GM21390 (cell line): ENCODE results near the gene WNT6.

Source experiments
- ATAC-seq: cut with Tn5 transposase; IDR thresholded peaks from one replicate; pipeline ENCODE4 v1.9.1; 2021; ENCODE audit not compliant: unreplicated experiment

Gene WNT6

DNA sequence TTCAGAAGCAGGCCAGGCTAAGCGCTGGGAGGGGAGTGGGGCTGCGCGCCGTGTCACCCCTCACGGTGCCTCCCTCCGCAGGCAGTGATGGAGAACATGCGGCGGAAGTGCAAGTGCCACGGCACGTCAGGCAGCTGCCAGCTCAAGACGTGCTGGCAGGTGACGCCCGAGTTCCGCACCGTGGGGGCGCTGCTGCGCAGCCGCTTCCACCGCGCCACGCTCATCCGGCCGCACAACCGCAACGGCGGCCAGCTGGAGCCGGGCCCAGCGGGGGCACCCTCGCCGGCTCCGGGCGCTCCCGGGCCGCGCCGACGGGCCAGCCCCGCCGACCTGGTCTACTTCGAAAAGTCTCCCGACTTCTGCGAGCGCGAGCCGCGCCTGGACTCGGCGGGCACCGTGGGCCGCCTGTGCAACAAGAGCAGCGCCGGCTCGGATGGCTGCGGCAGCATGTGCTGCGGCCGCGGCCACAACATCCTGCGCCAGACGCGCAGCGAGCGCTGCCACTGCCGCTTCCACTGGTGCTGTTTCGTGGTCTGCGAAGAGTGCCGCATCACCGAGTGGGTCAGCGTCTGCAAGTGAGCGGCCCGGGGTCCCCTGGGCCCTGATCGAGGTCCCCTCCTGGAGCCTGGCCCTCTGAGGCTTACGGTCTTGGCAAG lies 33.2 kb downstream of the WNT6 start:
- peak; percentile 50 for ATAC-seq

DNA sequence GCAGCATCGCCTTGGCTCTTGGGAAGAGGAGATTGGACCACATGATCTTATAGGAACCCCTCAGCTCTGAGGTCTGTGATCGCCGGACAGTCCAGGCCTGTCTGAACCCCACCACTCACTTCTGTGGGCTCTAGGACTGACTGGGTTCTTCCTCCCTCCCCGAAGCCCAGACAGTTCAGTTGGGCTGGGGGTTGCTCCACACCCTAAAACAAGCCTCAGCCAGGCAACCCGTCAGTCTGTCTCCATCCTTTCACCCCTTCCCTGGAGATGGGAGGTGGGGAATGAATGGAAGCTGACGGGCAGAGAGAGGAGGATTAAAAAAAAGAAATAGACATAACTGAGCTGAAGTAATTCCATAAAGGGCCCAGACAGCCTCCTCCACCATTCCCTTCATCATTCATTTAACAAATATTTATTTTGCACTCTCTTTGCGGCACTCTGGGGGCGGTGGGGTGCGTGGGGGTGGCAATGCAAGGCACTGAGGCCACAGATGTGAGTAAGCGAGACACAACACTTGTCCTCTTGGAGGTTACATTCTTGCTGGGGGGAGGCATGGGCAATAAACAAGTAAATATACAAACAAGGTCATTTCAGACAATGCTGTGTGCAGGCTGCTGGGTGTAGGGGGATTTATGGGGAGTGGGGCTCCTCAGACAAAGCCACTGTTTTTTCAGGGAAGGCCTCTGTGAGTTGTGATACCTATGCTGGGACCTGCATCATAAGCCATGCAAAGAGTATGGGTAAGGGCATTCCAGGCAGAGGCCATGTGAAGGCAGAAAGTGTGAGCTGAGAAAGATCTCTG lies 33.9 kb downstream of the WNT6 start:
- no peak for ATAC-seq

DNA sequence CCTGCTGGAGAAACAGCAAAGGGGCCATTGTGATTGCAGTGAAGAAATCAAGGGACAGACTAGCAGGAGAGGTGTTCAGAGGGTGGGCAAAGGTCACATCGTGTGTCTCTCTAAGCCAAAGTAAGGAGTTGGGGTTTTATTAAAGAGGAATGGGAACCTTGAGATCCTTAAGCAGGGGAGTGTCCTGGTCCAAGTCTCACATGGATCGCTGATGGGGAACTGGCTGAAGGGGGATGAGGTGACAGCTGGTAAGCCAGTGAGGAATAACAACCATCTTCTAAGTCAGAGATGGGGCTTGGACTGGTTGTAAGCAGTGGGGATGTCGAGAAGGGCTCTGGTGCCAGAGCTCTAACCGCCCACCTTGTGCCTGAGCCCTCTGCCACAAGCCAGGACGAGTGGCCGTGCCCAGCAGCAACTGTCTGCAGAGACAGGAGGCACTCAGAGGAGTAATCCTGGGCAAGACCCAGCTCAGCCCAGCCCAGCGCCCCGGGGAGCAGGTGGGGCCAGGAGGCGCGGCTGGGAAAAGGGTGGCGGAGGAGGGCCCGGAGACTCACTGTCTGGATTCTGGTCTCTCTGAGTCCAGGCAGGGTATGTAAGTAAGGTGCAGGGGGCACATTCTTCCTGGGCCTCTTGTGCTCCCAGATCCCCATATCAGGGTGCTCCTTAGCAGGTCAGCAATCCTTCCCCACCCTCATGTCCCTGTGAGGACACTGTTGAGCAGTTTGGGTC lies 34.7 kb downstream of the WNT6 start:
- no peak for ATAC-seq

DNA sequence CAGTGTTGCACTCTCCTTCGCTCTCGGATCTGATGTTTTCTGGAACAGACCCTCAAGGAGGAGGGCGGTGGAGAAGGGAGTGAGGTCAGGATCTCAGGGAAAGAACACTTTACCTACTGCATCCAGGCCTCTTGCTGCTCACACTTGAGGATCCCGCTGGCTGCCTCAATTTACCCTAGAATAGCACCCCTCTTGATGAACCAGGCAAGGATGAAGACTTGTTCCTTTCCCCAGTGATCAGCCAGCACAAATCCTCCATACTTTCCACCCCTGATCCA lies 35.2 kb downstream of the WNT6 start:
- no peak for ATAC-seq

DNA sequence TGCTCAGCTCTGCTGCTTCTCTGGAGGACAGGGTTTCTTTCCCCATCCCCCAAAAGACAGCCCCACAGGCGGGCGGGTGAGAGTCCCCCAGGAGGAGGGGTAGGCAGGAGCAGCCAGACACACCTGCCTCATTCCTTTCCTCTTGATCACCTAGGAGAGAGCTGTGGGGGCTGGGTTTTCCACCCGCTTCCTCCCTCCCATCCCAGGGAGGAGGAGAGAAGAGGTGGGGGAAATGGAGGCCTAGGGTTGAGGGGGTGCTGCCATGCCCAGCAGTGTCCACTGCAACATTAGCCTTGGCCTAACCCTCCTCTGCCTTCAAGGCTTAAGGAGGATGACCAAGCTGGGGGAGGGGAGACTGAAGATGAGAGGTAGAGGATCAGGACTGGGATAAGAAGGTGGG lies 35.7 kb downstream of the WNT6 start:
- no peak for ATAC-seq

DNA sequence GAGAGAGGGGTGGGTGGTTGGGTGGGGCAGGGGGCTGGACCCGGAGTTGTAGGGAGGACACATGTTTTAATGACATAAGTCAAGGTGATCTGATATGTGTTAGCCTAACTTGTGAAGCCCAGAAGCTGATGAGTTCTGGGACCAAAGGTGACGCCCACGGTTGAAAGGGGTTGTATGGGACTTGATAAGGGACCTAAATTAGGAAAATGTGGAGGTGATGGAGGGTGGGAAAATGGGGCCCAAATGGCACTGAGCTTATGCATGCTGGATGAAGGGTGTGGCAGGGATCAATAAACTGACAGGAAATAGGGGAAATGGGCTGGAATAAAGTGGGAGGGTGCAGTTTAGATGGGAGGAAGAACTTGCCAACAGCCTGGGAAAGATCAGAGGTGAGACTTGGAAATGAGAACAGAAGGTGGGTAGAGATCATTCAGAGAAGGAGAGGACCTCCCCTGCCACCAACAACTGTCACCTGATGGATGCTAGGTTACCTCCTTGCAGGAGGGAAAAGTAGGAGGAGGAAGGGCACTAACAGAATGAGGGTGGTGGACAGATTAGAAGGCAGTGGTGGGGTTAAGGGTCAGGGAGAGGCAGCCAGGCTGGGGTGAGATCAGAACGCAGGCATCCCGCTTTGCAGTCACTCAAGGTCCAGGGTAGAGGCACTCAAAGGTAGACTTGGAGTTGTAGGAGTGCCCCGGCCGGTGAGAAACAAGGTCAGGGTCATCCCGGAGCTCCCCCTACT lies 36.3 kb downstream of the WNT6 start:
- ATAC-seq, result peak; percentile 5

DNA sequence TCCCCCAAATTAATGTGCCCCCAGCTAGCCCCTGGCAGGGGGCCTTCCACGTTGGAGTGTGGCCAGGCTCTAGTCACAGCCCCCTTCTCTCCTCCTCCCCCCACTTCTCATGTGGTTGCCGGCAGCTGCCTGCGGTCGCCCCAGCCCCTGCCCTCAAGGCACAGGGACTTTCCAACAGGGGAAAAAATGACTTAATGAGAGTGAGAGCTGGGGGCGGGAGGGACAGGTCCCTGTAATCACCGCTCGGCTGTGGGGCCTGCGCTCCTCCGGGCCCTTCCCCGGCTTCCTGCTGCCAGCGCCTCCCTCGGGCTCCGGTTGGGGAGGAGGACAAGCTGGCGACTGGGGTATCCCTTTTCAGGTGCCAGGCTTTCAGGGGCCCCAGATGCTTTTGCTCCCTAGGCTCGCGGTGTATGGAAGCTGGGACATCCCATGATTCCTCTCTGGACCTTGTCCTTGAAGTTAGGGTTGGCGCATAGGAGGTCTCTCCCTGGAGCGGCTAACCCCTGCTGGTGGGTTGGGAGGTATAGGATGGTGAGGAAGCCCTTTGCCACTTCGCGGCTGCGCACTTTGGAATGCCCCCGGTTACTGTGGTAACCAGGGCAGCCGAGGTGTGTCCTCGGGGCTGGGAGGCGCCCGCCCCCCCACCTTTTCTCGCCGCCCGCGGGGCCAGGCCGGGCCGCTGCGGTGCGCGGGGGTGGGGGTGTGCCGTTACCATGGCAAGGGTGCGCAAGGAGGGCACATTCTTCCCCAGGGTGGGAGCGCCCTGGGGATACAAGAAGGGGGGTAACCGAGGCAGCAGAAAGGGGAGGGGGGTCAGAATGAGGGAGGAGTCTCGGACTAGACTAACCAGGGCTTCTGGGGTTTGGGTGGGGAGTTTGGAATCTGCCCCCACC lies 37.1 kb downstream of the WNT6 start:
- ATAC-seq, result peak; percentile 57

DNA sequence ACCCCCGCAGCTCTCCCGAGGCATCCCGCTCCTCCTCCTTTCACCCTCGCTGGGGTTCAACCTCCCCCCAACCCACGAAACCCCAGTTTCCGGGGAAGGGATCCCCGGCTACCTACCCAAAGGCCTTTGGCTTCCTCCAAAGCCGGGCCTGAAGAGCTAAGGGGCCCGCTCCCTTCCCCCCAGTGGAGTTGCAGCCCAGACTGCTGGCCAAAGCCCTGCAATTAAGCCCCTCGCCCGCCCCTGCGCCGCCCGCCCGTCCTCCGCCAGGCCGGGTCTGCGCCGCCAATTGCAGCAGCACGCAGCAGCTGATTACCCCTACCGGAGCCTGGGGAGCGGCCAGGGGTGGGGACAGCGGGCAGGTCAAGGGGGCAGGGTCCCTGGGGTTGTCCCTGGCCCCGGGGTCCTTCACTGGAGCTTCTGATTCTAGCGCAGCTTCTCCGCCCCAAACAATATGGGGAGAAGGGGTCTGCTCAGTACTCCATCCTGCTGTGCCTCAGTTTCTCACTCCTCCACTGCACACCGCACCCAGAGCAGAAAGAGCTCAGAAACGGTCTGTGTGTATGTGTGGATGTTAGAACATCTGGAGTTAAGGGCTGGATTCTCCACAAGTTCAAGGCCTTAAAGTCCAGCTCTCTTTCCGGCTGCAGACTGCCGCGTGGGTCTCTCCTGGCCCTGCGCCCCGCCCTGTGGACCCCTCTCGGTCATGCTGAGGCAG lies 37.9 kb downstream of the WNT6 start:
- ATAC-seq, result no peak

DNA sequence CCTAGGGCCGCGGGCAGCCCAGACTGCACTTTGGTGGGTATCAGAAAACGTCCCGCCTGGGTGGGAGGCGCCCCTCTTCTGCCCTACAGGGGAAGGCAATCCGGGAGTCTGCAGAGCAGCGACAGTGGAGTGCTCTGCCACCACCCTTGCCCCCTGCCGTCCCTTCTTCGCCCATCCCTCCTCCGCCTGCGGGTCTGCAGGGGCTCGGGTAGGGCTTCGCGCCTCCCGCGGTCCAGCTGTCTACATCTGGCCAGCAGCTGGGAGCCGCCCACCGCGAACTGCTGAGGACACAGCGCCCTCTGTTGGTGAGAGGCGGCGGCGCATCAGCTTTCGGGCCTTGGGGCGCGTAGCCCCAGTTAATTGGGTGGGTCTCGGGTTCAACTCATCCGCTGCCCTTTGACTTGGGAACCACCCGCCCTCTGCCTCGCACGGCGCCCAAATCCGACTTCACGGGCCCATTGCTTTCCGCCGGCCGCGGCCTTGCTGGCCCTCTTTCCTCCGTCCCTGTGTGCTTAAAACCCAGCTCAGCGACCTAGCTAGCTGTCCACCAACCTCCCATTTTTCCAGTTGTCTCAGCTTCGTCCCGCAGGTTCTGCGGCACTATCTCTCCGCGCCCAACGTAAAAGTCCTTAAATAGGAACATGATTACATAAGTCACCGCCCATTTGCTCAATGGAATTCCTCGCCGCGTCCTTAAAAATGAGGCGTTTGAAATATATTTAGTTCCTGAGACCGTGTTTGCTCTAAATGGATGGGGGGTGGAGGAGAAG lies 38.7 kb downstream of the WNT6 start:
- ATAC-seq, result peak; percentile 45

DNA sequence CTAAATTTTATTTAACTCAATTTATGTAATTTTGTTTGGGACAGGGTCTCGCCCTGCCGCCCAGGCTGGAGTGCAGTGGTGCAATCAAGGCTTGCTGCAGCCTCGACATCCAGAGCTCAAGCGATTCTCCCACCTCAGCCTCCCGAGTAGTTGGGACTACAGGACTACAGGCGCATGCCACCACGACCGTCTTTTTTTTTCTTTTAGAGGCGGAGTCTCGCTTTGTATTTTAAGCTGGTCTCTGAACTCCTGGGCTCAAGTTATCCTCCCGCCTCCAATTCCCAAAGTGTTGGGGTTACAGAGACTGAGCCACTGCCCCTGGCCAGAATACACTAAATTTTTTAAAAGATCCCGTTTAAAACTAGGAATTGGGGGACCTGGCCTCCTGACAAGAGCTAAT lies 39.5 kb downstream of the WNT6 start:
- ATAC-seq, result no peak

DNA sequence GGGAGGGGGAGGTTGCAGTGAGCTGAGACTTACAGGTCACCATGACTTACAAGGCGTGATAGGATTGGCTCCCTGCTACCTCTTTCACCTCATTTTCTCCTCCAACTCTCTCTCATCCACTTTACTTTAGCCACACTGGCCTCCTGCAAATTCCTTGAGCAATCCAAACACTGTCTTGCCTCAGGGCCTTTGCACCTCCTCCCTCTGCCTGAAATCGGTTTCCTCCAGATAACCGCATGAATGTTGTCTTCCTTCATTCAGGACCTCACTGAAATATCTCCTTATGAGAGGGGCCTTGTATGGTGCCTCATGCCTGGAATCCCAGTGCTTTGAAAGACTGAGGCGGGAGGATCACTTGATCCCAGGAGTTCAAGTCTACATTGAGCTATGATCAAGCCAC lies 42.8 kb downstream of the WNT6 start:
- ATAC-seq, result no peak

DNA sequence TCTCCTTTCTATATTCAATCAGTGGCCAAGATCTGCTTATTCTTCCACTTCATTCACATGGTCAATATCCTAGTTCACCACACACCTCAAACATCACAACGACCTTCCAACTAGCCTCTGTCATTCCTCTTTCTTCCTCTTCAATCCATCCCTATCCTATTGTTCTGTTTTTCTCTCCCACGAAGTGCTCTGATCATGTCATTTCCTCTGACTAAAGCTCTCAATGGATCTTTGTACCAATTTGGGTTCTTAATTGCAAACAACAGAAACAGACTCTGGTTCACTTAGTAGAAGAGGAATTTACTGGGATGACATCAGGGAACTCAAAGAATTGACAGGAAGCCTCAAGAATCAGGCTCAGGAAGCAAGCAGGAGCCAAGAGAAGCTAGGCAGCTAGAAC lies 44.6 kb downstream of the WNT6 start:
- no peak for ATAC-seq

DNA sequence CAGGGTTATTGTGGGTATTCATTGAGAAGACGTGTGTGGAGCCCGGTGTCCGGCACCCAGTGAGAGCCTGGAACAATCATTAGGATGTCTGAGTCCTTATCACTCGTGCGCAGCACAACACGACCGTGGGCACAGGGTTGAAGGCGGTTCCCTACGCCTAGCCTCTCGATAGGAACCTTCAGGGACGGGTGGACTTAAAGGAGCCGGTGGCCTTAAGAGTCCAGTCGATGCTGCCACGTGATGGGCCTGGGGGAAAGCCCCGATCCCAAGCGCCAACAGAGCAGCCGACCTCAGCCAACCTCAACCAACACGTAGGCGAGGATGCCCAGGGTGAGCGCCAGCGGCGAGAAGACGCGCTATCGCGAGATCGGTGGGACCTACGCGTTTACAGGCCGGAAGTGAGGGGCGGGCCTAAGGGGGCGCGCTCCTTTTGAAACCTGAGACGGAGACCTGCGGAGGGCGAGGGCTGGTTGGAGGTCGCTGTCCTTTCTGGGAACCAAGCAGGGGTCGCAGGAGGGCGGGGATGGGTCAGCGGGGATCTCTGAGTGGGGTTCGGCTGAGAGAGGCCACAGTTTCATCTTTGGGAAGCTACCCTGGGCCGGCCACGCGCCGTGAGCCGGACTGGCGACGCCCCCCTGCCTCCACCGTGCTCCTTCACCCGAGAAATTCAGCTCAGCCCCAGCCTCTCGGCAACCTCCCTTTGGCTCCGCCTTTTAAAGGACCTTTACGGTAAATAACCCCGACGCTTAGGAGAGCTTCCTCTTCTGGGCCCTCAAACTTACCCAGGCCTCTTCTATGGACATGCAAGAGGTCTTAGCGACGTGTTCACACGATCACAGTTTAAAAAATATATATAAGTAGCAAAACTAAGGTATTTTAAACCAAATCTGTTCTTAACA lies 49.4 kb downstream of the WNT6 start:
- ATAC-seq, result peak; percentile 96

DNA sequence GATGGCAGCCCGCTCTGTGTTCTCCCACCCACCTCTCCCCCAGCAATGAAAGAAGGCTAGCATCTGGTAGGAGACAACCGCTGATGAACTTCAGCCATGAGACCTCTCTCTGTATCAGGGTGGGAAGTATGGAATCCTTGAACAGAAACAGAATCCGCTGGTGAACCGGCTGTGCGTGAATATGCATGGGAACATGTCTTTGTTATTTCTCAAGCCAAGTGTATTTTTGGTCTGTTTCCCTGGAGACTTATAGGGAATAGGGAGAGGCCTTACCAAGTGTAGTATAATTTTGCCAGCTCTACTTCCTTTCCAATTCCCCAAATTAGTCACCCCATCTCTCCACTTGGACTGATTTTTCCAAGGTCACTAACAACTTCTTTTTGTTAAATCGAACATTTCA lies 51.1 kb downstream of the WNT6 start:
- ATAC-seq, result no peak

DNA sequence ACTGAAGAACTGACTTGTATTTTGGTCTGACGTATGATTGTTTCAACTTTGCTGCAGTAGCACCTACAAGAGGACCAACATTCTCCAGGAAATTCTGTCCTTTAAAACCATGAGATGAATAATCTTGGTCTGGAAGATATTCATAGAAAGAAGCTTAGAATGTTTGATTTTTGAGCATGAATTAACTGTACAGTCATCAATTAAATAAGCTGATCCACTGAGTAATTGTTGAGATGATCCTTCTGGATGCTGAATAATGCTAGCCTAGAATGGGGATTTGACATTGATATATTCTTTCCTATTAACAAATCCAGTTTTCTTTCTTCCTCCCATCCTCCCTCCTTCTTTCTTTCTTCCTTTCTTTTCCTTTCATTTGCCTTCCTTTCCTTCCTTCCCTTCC lies 60.9 kb downstream of the WNT6 start:
- ATAC-seq, result no peak
